NCI-H2196 (cell line): ENCODE data around the gene EAF1.
"Not testable (repeated sequence)": the region's sequence is repeated elsewhere in the genome, so short reads cannot be mapped to it uniquely, and the experiment has no call there.

ENCODE experiments used
- DNase-seq: peaks from one replicate; lab custom pipeline; 2025; ENCODE audit not compliant: unreplicated experiment; lab: John Stamatoyannopoulos, UW

EAF1 gene

DNA sequence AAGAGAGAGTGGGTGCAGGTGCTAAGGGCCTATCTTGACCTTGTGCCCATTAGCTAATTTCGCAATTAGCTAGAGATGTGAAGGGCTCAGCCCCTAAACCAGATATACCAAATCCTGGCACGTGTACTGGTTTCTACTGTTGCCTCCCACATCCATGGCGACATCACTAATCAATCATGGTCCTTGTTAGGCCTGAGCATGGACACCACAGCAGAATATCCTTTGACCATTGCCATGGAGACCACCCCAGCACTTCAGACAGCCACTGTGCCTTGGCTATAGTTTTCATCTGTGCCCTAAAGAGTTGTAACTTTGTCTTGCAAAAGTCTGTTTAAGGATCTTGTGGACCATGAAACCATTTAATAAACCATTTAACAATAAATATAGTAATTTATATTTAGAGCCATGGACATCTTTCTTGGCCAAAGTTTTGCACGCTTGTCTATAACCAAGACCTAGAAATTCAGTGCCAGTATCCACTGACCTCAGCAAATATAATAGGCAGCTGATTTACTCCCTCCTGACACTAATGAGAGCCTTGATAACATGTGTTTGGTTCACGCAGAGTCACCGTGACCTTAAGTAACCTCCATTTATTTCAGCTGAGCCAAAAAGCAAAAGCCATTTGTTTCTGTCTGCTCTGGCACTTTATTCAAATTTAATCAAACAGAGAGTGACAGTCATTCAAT, 50.7 kb downstream of the EAF1 start:
- DNase-seq = no peak

GRCh38 chr3:15478640-15478979, 51.2 kb downstream of the EAF1 start:
- DNase-seq = no peak

DNA sequence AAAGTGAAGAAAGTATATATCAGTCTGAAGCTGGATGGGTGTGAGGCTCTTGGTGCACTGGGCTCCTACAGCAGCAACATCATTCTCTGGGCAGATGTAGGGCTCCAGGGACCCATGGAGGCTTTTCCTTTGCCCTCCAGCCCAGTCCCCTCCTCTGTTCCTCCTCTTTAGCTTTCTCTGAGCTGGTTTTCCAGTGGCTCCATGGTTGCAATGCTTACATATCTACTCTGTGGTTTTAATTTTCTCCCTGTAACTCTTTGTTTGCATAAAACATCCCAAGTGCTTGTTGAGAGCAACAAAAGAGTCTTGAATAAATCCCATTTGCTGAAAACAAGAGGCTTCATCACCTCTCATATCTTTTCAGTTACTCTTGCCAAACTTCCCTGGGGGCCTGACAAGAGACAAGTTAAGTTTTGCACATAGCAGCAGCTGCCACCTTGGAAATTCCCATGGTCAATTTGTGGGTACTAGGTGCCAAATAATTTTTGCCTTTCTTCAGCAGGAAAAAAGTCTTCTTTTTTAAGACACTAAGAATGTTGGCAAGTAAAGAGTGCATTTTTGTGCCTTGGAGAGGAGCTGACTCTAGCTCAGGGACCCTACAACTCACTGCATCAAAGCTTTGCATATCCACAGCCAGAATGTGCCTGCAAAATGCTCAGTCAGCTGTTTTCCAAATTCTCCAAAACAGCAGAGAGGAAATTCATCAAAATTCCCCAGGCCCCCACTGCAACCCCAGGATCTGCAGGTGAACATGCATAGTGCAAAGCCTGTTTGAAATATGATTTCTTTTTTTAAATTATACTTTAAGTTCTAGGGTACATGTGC, 52.2 kb downstream of the EAF1 start:
- DNase-seq = no peak

DNA sequence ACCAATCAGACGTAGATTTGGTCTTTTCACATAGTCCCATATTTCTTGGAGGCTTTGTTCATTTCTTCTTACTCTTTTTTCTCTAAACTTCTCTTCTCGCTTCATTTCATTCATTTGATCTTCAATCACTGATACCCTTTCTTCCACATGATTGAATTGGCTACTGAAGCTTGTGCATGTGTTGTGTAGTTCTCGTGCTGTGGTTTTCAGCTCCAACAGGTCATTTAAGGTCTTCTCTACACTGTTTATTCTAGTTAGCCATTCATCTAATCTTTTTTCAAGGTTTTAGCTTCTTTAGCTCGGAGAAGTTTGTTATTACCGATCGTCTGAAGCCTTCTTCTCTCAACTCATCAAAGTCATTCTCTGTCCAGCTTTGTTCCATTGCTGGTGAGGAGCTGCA, 57.2 kb downstream of the EAF1 start:
- not testable (repeated sequence) for DNase-seq

- DNase-seq = no peak
Measured at GRCh38 chr3:15486020-15486419, 58.6 kb downstream of the EAF1 start.

DNA sequence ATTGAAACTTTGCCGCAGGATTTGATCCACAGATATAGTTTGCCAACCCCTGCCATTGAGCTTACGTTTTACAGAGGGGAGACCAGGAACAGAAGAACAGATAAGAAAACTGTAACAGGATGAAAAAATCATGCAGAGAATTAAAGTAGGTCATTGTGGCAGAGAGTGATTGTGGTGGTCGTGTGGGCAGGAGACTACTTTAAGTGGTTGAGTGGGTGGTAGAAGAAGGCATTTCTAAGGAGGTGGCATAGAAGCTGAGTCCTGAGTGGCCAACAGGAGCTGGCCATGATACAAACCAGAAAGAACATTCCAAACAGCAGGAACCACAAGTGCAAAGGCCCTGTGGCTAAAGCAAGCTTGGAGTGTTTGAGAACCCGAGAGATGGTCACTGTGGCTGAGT, 59.6 kb downstream of the EAF1 start:
- no peak for DNase-seq

- no peak for DNase-seq
Measured at GRCh38 chr3:15488002-15488401, 60.6 kb downstream of the EAF1 start.

DNA sequence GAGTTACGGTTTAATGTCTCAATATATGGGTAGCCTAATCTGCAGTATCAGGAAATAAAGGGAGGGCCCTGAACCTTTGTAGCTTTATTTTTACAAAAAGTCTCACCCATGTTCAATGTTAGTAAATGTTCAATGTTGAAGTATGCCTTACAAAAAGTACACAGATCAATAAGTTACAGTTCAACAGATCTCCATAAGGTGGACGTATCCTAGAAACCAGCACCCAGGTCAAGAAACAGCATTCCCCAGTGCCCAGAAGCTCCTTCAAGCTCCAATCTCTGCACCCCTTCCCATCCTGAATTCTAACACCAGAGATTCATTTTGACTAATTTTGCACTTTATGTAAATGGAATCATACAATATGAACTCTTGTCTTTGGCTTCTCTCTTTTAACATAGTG, 62.8 kb downstream of the EAF1 start:
- no peak for DNase-seq

- DNase-seq = no peak
Measured at GRCh38 chr3:15491143-15491542, 63.7 kb downstream of the EAF1 start.
